Vagina (tissue), 2 donors: Measurements from ENCODE around the gene HNRNPDL.

ENCODE experiments used
- POLR2A ChIP-seq, 2 donors: fragments of 450-650 bp; IDR thresholded peaks; one replicate each; pipeline ENCODE4 v1.6.1; 2017; ENCODE audit warnings: antibody characterized with exemption in 2 of 2, mild to moderate bottlenecking in 2 of 2, moderate library complexity in 2 of 2
- POLR2AphosphoS5 ChIP-seq, 2 donors: sonication (generic); formaldehyde crosslinking; IDR thresholded peaks; one replicate each; pipeline ENCODE4 v1.9.0; 2017; ENCODE audit warnings: antibody characterized with exemption in 2 of 2, mild to moderate bottlenecking in 2 of 2, low read depth in 1 of 2; ENCODE audit not compliant: insufficient read depth in 1 of 2
- TF ChIP-seq, protein P1 (sequence below), 3 experiments: fragments of 450-650 bp in 2 of 3; fragments of 200-600 bp in 1 of 3; sonication (generic) in 1 of 3; IDR thresholded peaks; one replicate each; pipeline ENCODE4 v1.5.1; 2017 to 2019; ENCODE audit warnings: antibody characterized with exemption in 3 of 3, mild to moderate bottlenecking in 2 of 3, moderate library complexity in 2 of 3

GRCh38 chr4:82467471-82467870 lies 37.2 kb upstream of the HNRNPDL start:
- TF ChIP-seq, protein P1, sequence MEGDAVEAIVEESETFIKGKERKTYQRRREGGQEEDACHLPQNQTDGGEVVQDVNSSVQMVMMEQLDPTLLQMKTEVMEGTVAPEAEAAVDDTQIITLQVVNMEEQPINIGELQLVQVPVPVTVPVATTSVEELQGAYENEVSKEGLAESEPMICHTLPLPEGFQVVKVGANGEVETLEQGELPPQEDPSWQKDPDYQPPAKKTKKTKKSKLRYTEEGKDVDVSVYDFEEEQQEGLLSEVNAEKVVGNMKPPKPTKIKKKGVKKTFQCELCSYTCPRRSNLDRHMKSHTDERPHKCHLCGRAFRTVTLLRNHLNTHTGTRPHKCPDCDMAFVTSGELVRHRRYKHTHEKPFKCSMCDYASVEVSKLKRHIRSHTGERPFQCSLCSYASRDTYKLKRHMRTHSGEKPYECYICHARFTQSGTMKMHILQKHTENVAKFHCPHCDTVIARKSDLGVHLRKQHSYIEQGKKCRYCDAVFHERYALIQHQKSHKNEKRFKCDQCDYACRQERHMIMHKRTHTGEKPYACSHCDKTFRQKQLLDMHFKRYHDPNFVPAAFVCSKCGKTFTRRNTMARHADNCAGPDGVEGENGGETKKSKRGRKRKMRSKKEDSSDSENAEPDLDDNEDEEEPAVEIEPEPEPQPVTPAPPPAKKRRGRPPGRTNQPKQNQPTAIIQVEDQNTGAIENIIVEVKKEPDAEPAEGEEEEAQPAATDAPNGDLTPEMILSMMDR (IDR thresholded peaks at IDR 0.05) = no peak
- TF ChIP-seq POLR2AphosphoS5 (IDR thresholded peaks at IDR 0.05; ENCODE audit: insufficient read depth in 1 of 2, low read depth in 1 of 2) (no peak), POLR2A (IDR thresholded peaks at IDR 0.05) (no peak)
